GM23248 (cell line): ENCODE results near the gene CTDNEP1. TPM values are rescaled to one million over a fixed set of nuclear protein-coding genes. Genes with fewer than 3 reads are reported as not detected.

ENCODE experiments used
- DNase-seq: peaks from one replicate; pipeline ENCODE4 v3.0.0-alpha.2; 2015
- H2AFZ ChIP-seq: fragments of 200-600 bp; sonication (generic); 2 replicates; pipeline ENCODE4 v1.6.1; 2016; ENCODE audit warnings: antibody characterized with exemption
- H3F3A ChIP-seq: fragments of 200-600 bp; sonication (generic); 2 replicates; pipeline ENCODE4 v1.6.1; 2016; ENCODE audit warnings: mild to moderate bottlenecking, antibody characterized with exemption, mixed run types; ENCODE audit not compliant: insufficient read depth
- H3K27ac ChIP-seq: fragments of 200-600 bp; sonication (generic); 2 replicates; pipeline ENCODE4 v1.5.1; 2016; ENCODE audit warnings: mild to moderate bottlenecking
- H3K27me3 ChIP-seq: fragments of 200-600 bp; sonication (generic); replicated peaks from 2 replicates; pipeline ENCODE4 v1.6.1; 2016; ENCODE audit warnings: mild to moderate bottlenecking; ENCODE audit not compliant: insufficient read depth
- H3K36me3 ChIP-seq: fragments of 200-600 bp; sonication (generic); 2 replicates; pipeline ENCODE4 v1.6.1; 2016; ENCODE audit warnings: low read depth, mild to moderate bottlenecking
- H3K4me1 ChIP-seq: fragments of 200-600 bp; sonication (generic); 2 replicates; pipeline ENCODE4 v1.6.1; 2016; ENCODE audit warnings: mild to moderate bottlenecking; ENCODE audit not compliant: insufficient read depth
- H3K4me2 ChIP-seq: fragments of 200-600 bp; sonication (generic); one replicate; pipeline ENCODE4 v1.6.1; 2016; ENCODE audit warnings: mild to moderate bottlenecking; ENCODE audit not compliant: unreplicated experiment
- H3K4me3 ChIP-seq: fragments of 200-600 bp; sonication (generic); 2 replicates; pipeline ENCODE4 v1.5.1; 2016; ENCODE audit warnings: mild to moderate bottlenecking
- H3K79me2 ChIP-seq: fragments of 200-600 bp; sonication (generic); 2 replicates; pipeline ENCODE4 v1.6.1; 2016; ENCODE audit warnings: mild to moderate bottlenecking; ENCODE audit not compliant: insufficient read depth
- H3K9ac ChIP-seq: fragments of 200-600 bp; sonication (generic); 2 replicates; pipeline ENCODE4 v1.6.1; 2016; ENCODE audit warnings: mild to moderate bottlenecking
- H3K9me2 ChIP-seq: fragments of 200-600 bp; sonication (generic); 2 replicates; pipeline ENCODE4 v1.6.1; 2016; ENCODE audit warnings: mixed run types, mild to moderate bottlenecking, moderate library complexity; ENCODE audit not compliant: insufficient read depth
- H3K9me3 ChIP-seq: fragments of 200-600 bp; sonication (generic); one replicate; pipeline ENCODE4 v1.6.1; 2017; ENCODE audit warnings: low read depth
- H4K20me1 ChIP-seq: fragments of 200-600 bp; sonication (generic); 2 replicates; pipeline ENCODE4 v1.6.0; 2016; ENCODE audit not compliant: insufficient read depth
- EZH2 ChIP-seq: fragments of 200-600 bp; sonication (generic); IDR thresholded peaks from 2 replicates; pipeline ENCODE4 v1.6.1; 2018; ENCODE audit warnings: antibody characterized with exemption, mild to moderate bottlenecking; ENCODE audit not compliant: insufficient read depth, poor library complexity, severe bottlenecking
- EZH2phosphoT487 ChIP-seq: fragments of 200-600 bp; sonication (generic); IDR thresholded peaks from 2 replicates; pipeline ENCODE4 v1.6.1; 2018; ENCODE audit warnings: antibody characterized with exemption, moderate library complexity, mild to moderate bottlenecking, low read depth; ENCODE audit not compliant: insufficient read depth
- WGBS, 2 experiments: methylation state at CpG; one replicate each; pipeline ENCODE4 v1.1.6; 2015 to 2017; ENCODE audit warnings: low lambda C conversion rate in 2 of 2, low coverage in 1 of 2; ENCODE audit errors: missing lambda C conversion rate in 2 of 2; 5-methylcytosine and 5-hydroxymethylcytosine counted together
- in situ Hi-C: fragments of 300-500 bp; cut with MboI; formaldehyde crosslinking; loops from 2 replicates; pipeline ENCODE4 v1.15.0; 2020
- polyA plus RNA-seq: library from polyadenylated mRNA; unstranded; fragments of >200 nt; fragmentation: Nextera tagmentation; extraction: Ambion mirVana; gene quantifications from 2 replicates; pipeline ENCODE4 v1.2.1, GENCODE V29; 2016
- total RNA-seq: library from RNA; depleted of rRNA; stranded (reverse); fragments of >200 nt; shearing (Covaris generic); gene quantifications from 2 replicates; pipeline ENCODE4 v1.2.3, GENCODE V29; 2014

Gene CTDNEP1
- total and polyA plus RNA-seq, 2 experiments from 2014 or later, result 30.0 to 38.9 TPM

- H3K9me2 ChIP-seq, result no peaks in the 10 kb centered on the region
- H3K79me2 ChIP-seq, result peaks cover 85% of the 10 kb centered on the region
- H3K27me3 ChIP-seq, result no peaks in the 10 kb centered on the region
- no peaks in the 10 kb centered on the region for H3K9me3 ChIP-seq
- peak overlapping the region; percentile 95 for H3K4me2 ChIP-seq
- H3K9ac ChIP-seq, result peak overlapping the region; percentile 96; the same call in 1 of the 2 replicates
- H3K4me3 ChIP-seq, result no peak overlapping the region
- H2AFZ ChIP-seq, result no peak overlapping the region
- no peaks in the 10 kb centered on the region; the same call in 1 of the 2 replicates for H4K20me1 ChIP-seq
- H3K36me3 ChIP-seq, result peaks cover 12% of the 10 kb centered on the region; the same call in 1 of the 2 replicates
- in situ Hi-C loops, result no loop called here
- H3F3A ChIP-seq, result peaks cover 48% of the 10 kb centered on the region
- peak overlapping the region; percentile 77 for H3K27ac ChIP-seq
- peak; percentile 47 for DNase-seq
- 83 to 87% methylated on average over 22 of the region's 22 CpGs for WGBS, 2 experiments
- TF ChIP-seq EZH2 (no peak), EZH2phosphoT487 (no peak)
- peaks cover 33% of the 10 kb centered on the region for H3K4me1 ChIP-seq
Measured at GRCh38 chr17:7235693-7236665, 15.6 kb downstream of the CTDNEP1 start.

- no peaks in the 10 kb centered on the region for H3K27me3 ChIP-seq
- DNase-seq, result peak; percentile 98
- peaks cover 36% of the 10 kb centered on the region for H3F3A ChIP-seq
- peaks cover 89% of the 10 kb centered on the region for H3K79me2 ChIP-seq
- in situ Hi-C loops, result no loop called here
- no peaks in the 10 kb centered on the region; the same call in 1 of the 2 replicates for H3K36me3 ChIP-seq
- H3K27ac ChIP-seq, result peak within 1 kb of the TSS; percentile 77
- no peaks in the 10 kb centered on the region; the same call in 1 of the 2 replicates for H4K20me1 ChIP-seq
- WGBS, 2 experiments, result 1 to 2% methylated on average over 44 to 71 of the region's 72 CpGs
- peak within 1 kb of the TSS; percentile 95 for H3K4me2 ChIP-seq
- H2AFZ ChIP-seq, result peak within 1 kb of the TSS; percentile 76
- no peaks in the 10 kb centered on the region for H3K9me2 ChIP-seq
- peak within 1 kb of the TSS; percentile 89 for H3K4me3 ChIP-seq
- H3K9ac ChIP-seq, result peak within 1 kb of the TSS; percentile 91
- H3K9me3 ChIP-seq, result no peaks in the 10 kb centered on the region
- TF ChIP-seq EZH2phosphoT487, result no peak
- H3K4me1 ChIP-seq, result peaks cover 22% of the 10 kb centered on the region
Measured at GRCh38 chr17:7234083-7234951, 17.2 kb downstream of the CTDNEP1 start, which contains the start of gene DVL2. Gene DVL2, minus strand, starts transcription at chr17:7234517. Its CDS starts 255 bp downstream, at chr17:7234262.

DNA sequence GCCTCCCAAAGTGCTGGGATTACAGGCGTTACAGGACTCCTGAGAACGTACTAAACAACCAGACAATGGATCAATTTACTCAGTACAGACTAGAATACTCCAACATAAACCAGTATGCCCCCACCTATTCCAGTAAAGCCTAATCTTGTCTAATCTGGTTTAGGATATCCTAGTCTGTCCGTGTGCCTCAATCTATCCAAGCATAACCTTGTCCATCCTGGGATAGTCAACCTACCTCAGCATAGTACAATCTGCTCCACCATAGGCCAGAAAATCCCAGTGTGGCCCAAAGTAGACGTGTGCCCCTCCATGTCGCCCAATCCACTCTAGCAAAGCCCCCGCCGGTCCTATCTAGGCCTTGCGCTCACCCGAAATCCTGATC lies 17.8 kb downstream of the CTDNEP1 start:
- Histone ChIP-seq H3K27ac (peak overlapping the region; percentile 77), H3K36me3 (no peaks in the 10 kb centered on the region; the same call in 1 of the 2 replicates), H3K9ac (peak overlapping the region; percentile 91), H3K4me3 (peak overlapping the region; percentile 89), H3F3A (peaks cover 36% of the 10 kb centered on the region), H3K9me3 (no peaks in the 10 kb centered on the region), H3K4me1 (peaks cover 22% of the 10 kb centered on the region), H4K20me1 (no peaks in the 10 kb centered on the region; the same call in 1 of the 2 replicates), H3K4me2 (peak overlapping the region; percentile 95), H3K79me2 (peaks cover 89% of the 10 kb centered on the region), H2AFZ (peak overlapping the region; percentile 76), H3K9me2 (no peaks in the 10 kb centered on the region), H3K27me3 (no peaks in the 10 kb centered on the region)
- no peak for TF ChIP-seq EZH2phosphoT487
- no peak for TF ChIP-seq EZH2
- peak; percentile 75 for DNase-seq
- in situ Hi-C loops, result no loop called here
- WGBS, 2 experiments, result 1% methylated on average over 9 of the region's 9 CpGs

DNA sequence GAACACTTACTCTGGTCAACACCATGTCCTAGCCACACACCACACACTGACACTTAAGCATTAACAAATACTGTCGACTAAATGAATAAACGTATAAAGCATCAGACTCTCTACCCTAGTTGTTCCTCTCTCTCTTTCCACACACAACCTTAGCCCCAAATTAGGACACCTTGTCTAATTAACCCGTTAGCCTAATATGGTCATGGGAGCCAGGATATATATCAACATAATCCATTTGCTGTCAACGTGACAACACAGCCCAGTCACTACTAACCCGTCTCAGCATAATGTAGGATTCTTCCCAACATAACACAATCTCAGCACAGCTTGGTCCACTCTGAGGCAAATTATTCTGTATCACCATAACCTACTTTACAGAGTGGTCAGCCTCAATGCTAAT lies 19.4 kb downstream of the CTDNEP1 start:
- H3K27ac ChIP-seq, result no peak overlapping the region
- in situ Hi-C loops, result no loop called here
- peak overlapping the region; percentile 95 for H3K4me2 ChIP-seq
- H3K79me2 ChIP-seq, result peaks cover 82% of the 10 kb centered on the region
- no peak for TF ChIP-seq EZH2
- no peak for TF ChIP-seq EZH2phosphoT487
- peaks cover 34% of the 10 kb centered on the region for H3F3A ChIP-seq
- peaks cover 22% of the 10 kb centered on the region for H3K4me1 ChIP-seq
- no peak overlapping the region for H3K9ac ChIP-seq
- H3K36me3 ChIP-seq, result no peaks in the 10 kb centered on the region; the same call in 1 of the 2 replicates
- no peaks in the 10 kb centered on the region for H3K27me3 ChIP-seq
- no peak overlapping the region for H2AFZ ChIP-seq
- H3K9me3 ChIP-seq, result no peaks in the 10 kb centered on the region
- no peaks in the 10 kb centered on the region; the same call in 1 of the 2 replicates for H4K20me1 ChIP-seq
- peak overlapping the region; percentile 89 for H3K4me3 ChIP-seq
- no peaks in the 10 kb centered on the region for H3K9me2 ChIP-seq
- WGBS, 2 experiments, result 70 to 72% methylated on average over 5 of the region's 5 CpGs
- no peak for DNase-seq
